RWPE1 (cell line): ENCODE results near the gene SELENOP.

Experiments used
- CTCF ChIA-PET: fragments of 350-600 bp; sonication (Branson Sonifier 250); formaldehyde crosslinking; extraction: SDS; loops from one replicate; lab custom pipeline; 2021; lab: Yijun Ruan, JAX
- POLR2A ChIA-PET: fragments of 400-600 bp; formaldehyde crosslinking; extraction: SDS; loops from one replicate; lab custom pipeline; 2020; ENCODE audit warnings: antibody characterized with exemption; ENCODE audit not compliant: low non-redundant PET; lab: Yijun Ruan, JAX
- DNase-seq: peaks from one replicate; pipeline ENCODE4 v3.0.0; 2012; ENCODE audit warnings: low spot score
- H3K27ac ChIP-seq: fragments of 450-650 bp; 2 replicates; pipeline ENCODE4 v1.5.1; 2017
- TF ChIP-seq, protein P1 (sequence below): fragments of 450-650 bp; conservative IDR thresholded peaks from 2 replicates; pipeline ENCODE4 v1.5.1; 2017; ENCODE audit warnings: low read depth, mild to moderate bottlenecking

SELENOP gene

GRCh38 chr5:42830924-42831323, 19.2 kb upstream of the SELENOP start:
- no peak for DNase-seq
- TF ChIP-seq, protein P1, sequence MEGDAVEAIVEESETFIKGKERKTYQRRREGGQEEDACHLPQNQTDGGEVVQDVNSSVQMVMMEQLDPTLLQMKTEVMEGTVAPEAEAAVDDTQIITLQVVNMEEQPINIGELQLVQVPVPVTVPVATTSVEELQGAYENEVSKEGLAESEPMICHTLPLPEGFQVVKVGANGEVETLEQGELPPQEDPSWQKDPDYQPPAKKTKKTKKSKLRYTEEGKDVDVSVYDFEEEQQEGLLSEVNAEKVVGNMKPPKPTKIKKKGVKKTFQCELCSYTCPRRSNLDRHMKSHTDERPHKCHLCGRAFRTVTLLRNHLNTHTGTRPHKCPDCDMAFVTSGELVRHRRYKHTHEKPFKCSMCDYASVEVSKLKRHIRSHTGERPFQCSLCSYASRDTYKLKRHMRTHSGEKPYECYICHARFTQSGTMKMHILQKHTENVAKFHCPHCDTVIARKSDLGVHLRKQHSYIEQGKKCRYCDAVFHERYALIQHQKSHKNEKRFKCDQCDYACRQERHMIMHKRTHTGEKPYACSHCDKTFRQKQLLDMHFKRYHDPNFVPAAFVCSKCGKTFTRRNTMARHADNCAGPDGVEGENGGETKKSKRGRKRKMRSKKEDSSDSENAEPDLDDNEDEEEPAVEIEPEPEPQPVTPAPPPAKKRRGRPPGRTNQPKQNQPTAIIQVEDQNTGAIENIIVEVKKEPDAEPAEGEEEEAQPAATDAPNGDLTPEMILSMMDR: no peak
- H3K27ac ChIP-seq: no peak overlapping the region
- ChIA-PET CTCF (interaction anchor here (0.6 kb wide), 1 partner anchor 76 kb away, joined by 3 read pairs; no protein-coding TSS in a partner anchor), POLR2A (no interaction called here)

DNA sequence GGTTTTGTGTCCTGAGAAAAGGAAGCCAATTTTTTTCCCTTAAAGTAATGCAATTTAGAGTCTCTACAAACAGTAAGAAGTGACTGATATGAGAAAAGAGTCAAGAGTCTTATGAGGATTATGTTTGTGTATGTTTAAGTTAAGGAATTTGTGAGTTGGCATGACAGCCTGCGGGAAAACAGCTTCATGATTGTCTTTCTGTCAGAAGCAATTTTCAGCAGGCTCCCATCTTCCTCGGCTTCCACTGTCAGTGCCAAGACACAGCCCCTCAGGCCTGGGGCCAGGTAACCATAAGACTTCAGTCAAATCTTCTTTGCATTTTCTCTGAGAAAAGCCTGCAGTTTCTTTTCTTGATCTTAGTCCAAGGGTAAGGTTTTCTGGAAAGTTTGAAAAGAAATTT, 17.0 kb upstream of the SELENOP start:
- TF ChIP-seq, protein P1: no peak
- ChIA-PET CTCF (interaction anchor here (0.7 kb wide), 1 partner anchor 314 kb away, joined by 3 read pairs; no protein-coding TSS in a partner anchor), POLR2A (no interaction called here)
- H3K27ac ChIP-seq: no peak overlapping the region
- no peak for DNase-seq

- ChIA-PET CTCF (interaction anchor here (0.6 to 1.0 kb wide), 3 partner anchors 26 to 102 kb away, joined by 3 read pairs; no protein-coding TSS in a partner anchor), POLR2A (no interaction called here)
- no peak overlapping the region for H3K27ac ChIP-seq
- no peak for DNase-seq
- TF ChIP-seq, protein P1: no peak
These were observed 15.2 kb upstream of the SELENOP start for GRCh38 chr5:42826757-42827515.

- H3K27ac ChIP-seq: no peak overlapping the region
- TF ChIP-seq, protein P1: no peak
- CTCF ChIA-PET: no interaction called here
- POLR2A ChIA-PET: no interaction called here
- no peak for DNase-seq
These were observed 13.9 kb upstream of the SELENOP start for GRCh38 chr5:42825422-42826148.

- no peak for DNase-seq
- TF ChIP-seq, protein P1: no peak
- ChIA-PET POLR2A (no interaction called here), CTCF (interaction anchor here (0.7 kb wide), 1 partner anchor 833 kb away, joined by 3 read pairs; no protein-coding TSS in a partner anchor)
- H3K27ac ChIP-seq: no peak overlapping the region
These were observed 12.8 kb upstream of the SELENOP start for GRCh38 chr5:42824347-42824976.

DNA sequence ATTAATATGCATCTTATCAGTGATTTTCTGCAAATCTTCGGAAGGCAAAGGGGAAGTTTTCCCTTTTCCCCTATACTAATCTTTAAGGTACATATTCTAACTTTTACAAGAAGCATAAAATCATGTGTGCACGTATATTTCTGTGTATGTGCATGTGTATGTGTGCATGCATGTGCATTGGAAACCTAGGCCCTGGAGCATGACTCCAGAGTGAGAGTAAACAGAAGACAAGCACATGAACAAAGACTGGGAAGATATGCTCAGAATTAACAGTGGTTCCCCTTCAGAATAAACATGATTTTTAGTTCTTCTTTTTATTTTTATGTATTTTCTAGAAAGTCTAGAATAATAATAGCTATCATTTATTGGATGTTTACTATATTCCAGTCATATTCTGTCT, 10.9 kb upstream of the SELENOP start:
- no peak overlapping the region for H3K27ac ChIP-seq
- DNase-seq: no peak
- TF ChIP-seq, protein P1: no peak
- ChIA-PET POLR2A (no interaction called here), CTCF (interaction anchor here (0.8 kb wide), 1 partner anchor 51 kb away, joined by 3 read pairs; no protein-coding TSS in a partner anchor)
